Endothelial cell of umbilical vein (primary cell): Measurements from ENCODE around the gene BCL11B. TPM values are rescaled to one million over a fixed set of nuclear protein-coding genes. Genes with fewer than 3 reads are reported as not detected.

Experiments used
- BruUV-seq: library from RNA; stranded (reverse); fragments of 400-500 nt; replicated peaks from 2 replicates; lab custom pipeline; 2021; lab: Mats Ljungman, UMichigan
- CTCF ChIA-PET: fragments of 300-600, 350-600 bp; sonication (Branson Sonifier 250); formaldehyde crosslinking; loops from one replicate; lab custom pipeline; 2021; ENCODE audit warnings: antibody characterized with exemption, inconsistent platforms; lab: Charles Lee
- POLR2A ChIA-PET: fragments of 300-600, 350-600 bp; sonication (Branson Sonifier 250); formaldehyde crosslinking; loops from one replicate; lab custom pipeline; 2021; ENCODE audit warnings: antibody characterized with exemption, inconsistent platforms; lab: Charles Lee
- DNase-seq: peaks from one replicate; pipeline ENCODE4 v3.0.0-alpha.2; 2011; ENCODE audit warnings: low read depth, low spot score
- FAIRE-seq: peaks from 2 replicates; lab custom pipeline; 2011; peaks lifted over from hg19 to GRCh38; lab: Jason Lieb, UNC
- H2AFZ ChIP-seq: 2 replicates; pipeline ENCODE4 v1.6.0; 2012; ENCODE audit warnings: low read depth, low read length, control low read depth, inconsistent platforms
- H3K27ac ChIP-seq: 2 replicates; pipeline ENCODE4 v1.5.1; 2011; ENCODE audit warnings: low read depth, mild to moderate bottlenecking, control low read depth, low read length, moderate library complexity; ENCODE audit not compliant: insufficient read depth
- H3K27me3 ChIP-seq, 2 experiments: 2 replicates each; pipeline versions ENCODE4 v1.6.0 to v1.6.1; 2011; ENCODE audit warnings: low read length in 2 of 2, mixed read lengths in 1 of 2; ENCODE audit not compliant: control insufficient read depth in 2 of 2, insufficient read depth in 2 of 2
- H3K36me3 ChIP-seq, 2 experiments: 2 replicates in 1 of 2; 3 replicates in 1 of 2; pipeline ENCODE4 v1.5.1; 2011; ENCODE audit warnings: low read length in 2 of 2, mild to moderate bottlenecking in 1 of 2, moderate library complexity in 1 of 2; ENCODE audit not compliant: control insufficient read depth in 2 of 2, insufficient read depth in 2 of 2; ENCODE audit errors: extremely low read depth in 1 of 2
- H3K4me1 ChIP-seq: 3 replicates; pipeline ENCODE4 v1.5.1; 2011; ENCODE audit warnings: mild to moderate bottlenecking, low read length; ENCODE audit not compliant: control insufficient read depth, insufficient read depth; ENCODE audit errors: extremely low read depth
- H3K4me2 ChIP-seq: 2 replicates; pipeline ENCODE4 v1.6.1; 2011; ENCODE audit warnings: low read length, control low read depth, mixed read lengths; ENCODE audit not compliant: insufficient read depth
- H3K4me3 ChIP-seq, 3 experiments: fragments of 200-600 bp in 1 of 3; sonication (generic), shearing (Covaris generic) in 1 of 3; replicated peaks in 1 of 3; 2 replicates each; pipeline ENCODE4 v1.5.1; 2011 to 2016; ENCODE audit warnings: control low read depth in 3 of 3, low read length in 3 of 3, mild to moderate bottlenecking in 2 of 3, inconsistent platforms in 1 of 3, low read depth in 1 of 3, moderate library complexity in 1 of 3; ENCODE audit not compliant: insufficient read depth in 1 of 3
- H3K79me2 ChIP-seq: 2 replicates; pipeline ENCODE4 v1.6.0; 2012; ENCODE audit warnings: low read length, inconsistent platforms; ENCODE audit not compliant: control insufficient read depth, insufficient read depth
- H3K9ac ChIP-seq: replicated peaks from 2 replicates; pipeline ENCODE3; 2011; ENCODE audit warnings: low read length, control low read depth; ENCODE audit not compliant: insufficient read depth; ENCODE audit errors: extremely low read depth
- H3K9me1 ChIP-seq: replicated peaks from 3 replicates; pipeline ENCODE4 v1.6.0; 2011; ENCODE audit warnings: mild to moderate bottlenecking, low read length; ENCODE audit not compliant: control insufficient read depth, insufficient read depth; ENCODE audit errors: extremely low read depth
- H3K9me3 ChIP-seq: replicated peaks from 2 replicates; pipeline ENCODE4 v1.5.1; 2012; ENCODE audit warnings: low read length, inconsistent platforms; ENCODE audit not compliant: control insufficient read depth, insufficient read depth
- H4K20me1 ChIP-seq: replicated peaks from 2 replicates; pipeline ENCODE3; 2011; ENCODE audit warnings: mild to moderate bottlenecking, low read length; ENCODE audit not compliant: control insufficient read depth, insufficient read depth; ENCODE audit errors: extremely low read depth
- CTCF ChIP-seq, 2 donors: IDR thresholded peaks; 1 replicate in 1 of 2; 2 replicates in 1 of 2; pipeline ENCODE4 v1.5.1; 2011; ENCODE audit warnings: low read length in 2 of 2, mild to moderate bottlenecking in 2 of 2, moderate library complexity in 2 of 2, control low read depth in 1 of 2, inconsistent platforms in 1 of 2, low read depth in 1 of 2; ENCODE audit not compliant: insufficient read depth in 1 of 2; ENCODE audit errors: extremely low read depth in 1 of 2
- EZH2 ChIP-seq: IDR thresholded peaks from 2 replicates; pipeline ENCODE4 v1.6.1; 2012; ENCODE audit warnings: borderline replicate concordance, low read depth, mild to moderate bottlenecking, moderate library complexity, low read length, inconsistent platforms; ENCODE audit not compliant: severe bottlenecking
- FOS ChIP-seq: IDR thresholded peaks from 2 replicates; pipeline ENCODE4 v1.6.1; 2011; ENCODE audit warnings: mild to moderate bottlenecking, low read length, moderate library complexity, borderline replicate concordance; ENCODE audit not compliant: insufficient read depth
- GATA2 ChIP-seq: IDR thresholded peaks from 2 replicates; pipeline ENCODE4 v1.7.0; 2011; ENCODE audit warnings: low read depth, mild to moderate bottlenecking, moderate library complexity, mixed read lengths, low read length; ENCODE audit not compliant: insufficient read length, insufficient read depth
- JUN ChIP-seq: IDR thresholded peaks from 2 replicates; pipeline ENCODE4 v1.6.1; 2011; ENCODE audit warnings: borderline replicate concordance, low read depth; ENCODE audit not compliant: insufficient read length, insufficient read depth
- MYC ChIP-seq: IDR thresholded peaks from one replicate; pipeline ENCODE4 v1.6.1; 2011; ENCODE audit warnings: mild to moderate bottlenecking, low read depth, low read length
- POLR2A ChIP-seq: IDR thresholded peaks from 2 replicates; pipeline ENCODE4 v1.6.1; 2012; ENCODE audit warnings: low read depth, mild to moderate bottlenecking, control low read depth, low read length
- POLR2AphosphoS5 ChIP-seq: IDR thresholded peaks from 2 replicates; pipeline ENCODE4 v1.6.1; 2012; ENCODE audit warnings: low read depth, mild to moderate bottlenecking, control low read depth, low read length, moderate library complexity; ENCODE audit not compliant: insufficient read depth
- dilution Hi-C: fragments of 300-500 bp; cut with MboI; formaldehyde crosslinking; loops from one replicate; pipeline ENCODE4 v1.15.0; 2019; ENCODE audit warnings: low sequenced_read_pairs; ENCODE audit not compliant: extremely low pct_ligation_motif_present
- intact Hi-C: fragments of 100-400 bp; cut with micrococcal nuclease; formaldehyde crosslinking; loops from one replicate; pipeline ENCODE4 v1.10.0; 2022
- polyA plus RNA-seq, 4 experiments: library from polyadenylated mRNA; depleted of rRNA in 3 of 4; stranded (reverse) in 3 of 4; unstranded in 1 of 4; fragments of >200 nt; gene quantifications; 2 replicates each; pipeline versions ENCODE4 v1.2.1 to v1.2.3, GENCODE V29; 2011 to 2012; ENCODE audit warnings: missing spikeins in 1 of 4
- total RNA-seq: library from RNA; stranded (reverse); gene quantifications from 2 replicates; pipeline ENCODE4 v1.2.3, GENCODE V29; 2021
- TF ChIP-seq, protein P1 (sequence below): IDR thresholded peaks from 2 replicates; pipeline ENCODE4 v1.6.1; 2011; ENCODE audit not compliant: insufficient read depth, insufficient read length

The BCL11B gene
- total and polyA plus RNA-seq, 2 donors (not counting 3 experiments of a cell fraction or from before 2014, with no cell fraction given) = 0.03 to 0.07 TPM

GRCh38 chr14:99266181-99267178 is 5.5 kb downstream of the BCL11B start:
- no peak overlapping the region for H3K27ac ChIP-seq
- H3K9ac ChIP-seq = no peak overlapping the region
- H3K36me3 ChIP-seq = no peaks in the 10 kb centered on the region
- BruUV-seq = no TSS peak
- H3K9me1 ChIP-seq = no peaks in the 10 kb centered on the region
- H3K79me2 ChIP-seq = no peaks in the 10 kb centered on the region
- H3K9me3 ChIP-seq = no peaks in the 10 kb centered on the region
- H4K20me1 ChIP-seq = no peaks in the 10 kb centered on the region
- FAIRE-seq = peak; percentile 86
- DNase-seq = peak; percentile 64
- H3K4me1 ChIP-seq = peaks cover 7% of the 10 kb centered on the region
- intact Hi-C loops (no loop called here), dilution Hi-C loops (no loop called here)
- no peak overlapping the region for H2AFZ ChIP-seq
- no peak overlapping the region for H3K4me2 ChIP-seq
- no peak overlapping the region for H3K4me3 ChIP-seq
- peaks cover 48 to 49% of the 10 kb centered on the region in 2 experiments for H3K27me3 ChIP-seq
- ChIA-PET CTCF (interaction anchor here (0.6 to 3.4 kb wide), 8 partner anchors 11 to 1383 kb away, joined by 3 to 36 read pairs (median 4); no protein-coding TSS in a partner anchor), POLR2A (no interaction called here)
- TF ChIP-seq EZH2 (peak; percentile 29), POLR2AphosphoS5 (no peak), FOS (no peak), CTCF (IDR thresholded peaks at IDR 0.05; ENCODE audit: extremely low read depth in 1 of 2, insufficient read depth in 1 of 2, low read depth in 1 of 2, low read length in 2 of 2) (peak; percentile 98), JUN (no peak), MYC (no peak), POLR2A (no peak), GATA2 (no peak)
- TF ChIP-seq, protein P1, sequence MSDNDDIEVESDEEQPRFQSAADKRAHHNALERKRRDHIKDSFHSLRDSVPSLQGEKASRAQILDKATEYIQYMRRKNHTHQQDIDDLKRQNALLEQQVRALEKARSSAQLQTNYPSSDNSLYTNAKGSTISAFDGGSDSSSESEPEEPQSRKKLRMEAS = no peak
